Immature natural killer cell (primary cell): Measurements from ENCODE around the gene EFHD1. TPM values are rescaled to one million over a fixed set of nuclear protein-coding genes. Genes with fewer than 3 reads are reported as not detected.
"Not testable (repeated sequence)": the region's sequence is repeated elsewhere in the genome, so short reads cannot be mapped to it uniquely, and the experiment has no call there.

ENCODE experiments used
- DNase-seq, 3 donors: peaks; one replicate each; pipeline ENCODE4 v3.0.0; 2022; ENCODE audit warnings: mixed read lengths in 1 of 3
- H3K27ac Mint-ChIP-seq, 6 donors: one replicate each; pipeline ENCODE4 v1.8.0; 2020; ENCODE audit warnings: mixed read lengths in 6 of 6, mild to moderate bottlenecking in 5 of 6, inconsistent platforms in 4 of 6, moderate library complexity in 3 of 6
- H3K27me3 Mint-ChIP-seq, 3 donors: one replicate each; pipeline ENCODE4 v1.8.0; 2020 to 2021; ENCODE audit warnings: low read depth in 3 of 3, mild to moderate bottlenecking in 3 of 3, mixed read lengths in 3 of 3, moderate library complexity in 3 of 3, inconsistent platforms in 1 of 3
- H3K36me3 Mint-ChIP-seq, 3 donors: one replicate each; pipeline ENCODE4 v1.8.0; 2020; ENCODE audit warnings: mixed read lengths in 3 of 3, inconsistent platforms in 2 of 3, mild to moderate bottlenecking in 2 of 3
- H3K4me1 Mint-ChIP-seq, 2 donors: one replicate each; pipeline ENCODE4 v1.8.0; 2020; ENCODE audit warnings: inconsistent platforms in 2 of 2, mild to moderate bottlenecking in 2 of 2, mixed read lengths in 2 of 2, moderate library complexity in 1 of 2
- H3K4me3 Mint-ChIP-seq, 5 donors: one replicate each; pipeline ENCODE4 v1.8.0; 2020; ENCODE audit warnings: mild to moderate bottlenecking in 5 of 5, mixed read lengths in 5 of 5, inconsistent platforms in 3 of 5, moderate library complexity in 3 of 5
- H3K9me3 Mint-ChIP-seq, 6 donors: one replicate each; pipeline ENCODE4 v1.8.0; 2020; ENCODE audit warnings: mild to moderate bottlenecking in 6 of 6, mixed read lengths in 6 of 6, inconsistent platforms in 4 of 6, moderate library complexity in 3 of 6
- polyA plus RNA-seq, 3 donors: library from polyadenylated mRNA; unstranded; fragments of 300-500 nt; fragmentation: Illumina TruSeq; gene quantifications; one replicate each; pipeline ENCODE4 v1.2.3, GENCODE V29; 2021

The EFHD1 gene
- polyA plus RNA-seq, 3 donors from 2014 or later, result 0.71 TPM; not detected in 2

GRCh38 chr2:232674491-232674890 lies 41.1 kb downstream of the EFHD1 start:
- no peak overlapping the region for H3K27ac Mint-ChIP-seq
- H3K36me3 Mint-ChIP-seq, result no peaks in the 10 kb centered on the region
- peaks cover 0 to 6% (median 5%) of the 10 kb centered on the region in 3 donors for H3K27me3 Mint-ChIP-seq
- H3K9me3 Mint-ChIP-seq, result no peaks in the 10 kb centered on the region
- no peak for DNase-seq
- H3K4me3 Mint-ChIP-seq, result no peak overlapping the region
- peaks cover 3 to 8% of the 10 kb centered on the region in 2 donors for H3K4me1 Mint-ChIP-seq

- H3K36me3 Mint-ChIP-seq, result no peaks in the 10 kb centered on the region
- no peak for DNase-seq
- H3K4me3 Mint-ChIP-seq, result no peak overlapping the region
- H3K27me3 Mint-ChIP-seq, result peaks cover 0 to 8% (median 5%) of the 10 kb centered on the region in 3 donors
- H3K9me3 Mint-ChIP-seq, result no peaks in the 10 kb centered on the region
- H3K27ac Mint-ChIP-seq, result peak overlapping the region in 1 of 6 donors; percentile 44
- H3K4me1 Mint-ChIP-seq, result peaks cover 3 to 8% of the 10 kb centered on the region in 2 donors
These were observed 42.0 kb downstream of the EFHD1 start for GRCh38 chr2:232675381-232675780.

GRCh38 chr2:232680006-232680405 lies 46.6 kb downstream of the EFHD1 start:
- no peak overlapping the region for H3K27ac Mint-ChIP-seq
- H3K4me3 Mint-ChIP-seq, result no peak overlapping the region
- H3K27me3 Mint-ChIP-seq, result peaks cover 6 to 13% (median 7%) of the 10 kb centered on the region in 3 donors
- H3K9me3 Mint-ChIP-seq, result no peaks in the 10 kb centered on the region
- DNase-seq, result no peak
- no peaks in the 10 kb centered on the region for H3K36me3 Mint-ChIP-seq
- H3K4me1 Mint-ChIP-seq, result peaks cover 3 to 8% of the 10 kb centered on the region in 2 donors

- Mint-ChIP-seq H3K4me1 (peaks cover 1 to 4% of the 10 kb centered on the region in 2 donors), H3K27ac (no peak overlapping the region), H3K4me3 (no peak overlapping the region)
These were observed 48.1 kb downstream of the EFHD1 start for GRCh38 chr2:232681527-232681926.

GRCh38 chr2:232683368-232683767 lies 50.0 kb downstream of the EFHD1 start:
- Mint-ChIP-seq H3K27ac (no peak overlapping the region), H3K4me3 (no peak overlapping the region), H3K4me1 (no peaks in the 10 kb centered on the region), H3K27me3 (peaks cover 6 to 10% (median 7%) of the 10 kb centered on the region in 3 donors), H3K9me3 (no peaks in the 10 kb centered on the region), H3K36me3 (no peaks in the 10 kb centered on the region)
- DNase-seq, result no peak

More at GRCh38 chr2:232681527-232681926, 48.1 kb downstream of the EFHD1 start:
- H3K27me3 Mint-ChIP-seq, result peaks cover 6 to 12% (median 7%) of the 10 kb centered on the region in 3 donors
- no peaks in the 10 kb centered on the region for H3K9me3 Mint-ChIP-seq
- no peaks in the 10 kb centered on the region for H3K36me3 Mint-ChIP-seq
- no peak for DNase-seq

GRCh38 chr2:232685391-232685790 lies 52.0 kb downstream of the EFHD1 start:
- not testable (repeated sequence) for H3K27me3 Mint-ChIP-seq

GRCh38 chr2:232687382-232688160 lies 54.2 kb downstream of the EFHD1 start:
- Mint-ChIP-seq H3K27me3 (peaks cover 0 to 7% (median 2%) of the 10 kb centered on the region in 3 donors), H3K4me3 (no peak overlapping the region), H3K9me3 (no peaks in the 10 kb centered on the region), H3K27ac (no peak overlapping the region), H3K36me3 (no peaks in the 10 kb centered on the region), H3K4me1 (no peaks in the 10 kb centered on the region)
- DNase-seq, result no peak

More at GRCh38 chr2:232685391-232685790, 52.0 kb downstream of the EFHD1 start:
- not testable (repeated sequence) for H3K9me3 Mint-ChIP-seq, H3K36me3 Mint-ChIP-seq, H3K27ac Mint-ChIP-seq, DNase-seq, H3K4me1 Mint-ChIP-seq, H3K4me3 Mint-ChIP-seq

- no peak for DNase-seq
- Mint-ChIP-seq H3K36me3 (no peaks in the 10 kb centered on the region), H3K4me3 (no peak overlapping the region), H3K9me3 (no peaks in the 10 kb centered on the region), H3K27me3 (peaks cover 0 to 6% (median 2%) of the 10 kb centered on the region in 3 donors), H3K4me1 (no peaks in the 10 kb centered on the region), H3K27ac (no peak overlapping the region)
These were observed 54.8 kb downstream of the EFHD1 start for GRCh38 chr2:232688201-232688600.

GRCh38 chr2:232689152-232689910 lies 55.9 kb downstream of the EFHD1 start:
- Mint-ChIP-seq H3K4me3 (no peak overlapping the region), H3K9me3 (no peaks in the 10 kb centered on the region), H3K4me1 (no peaks in the 10 kb centered on the region), H3K27me3 (peaks cover 0 to 4% (median 0%) of the 10 kb centered on the region in 3 donors), H3K36me3 (no peaks in the 10 kb centered on the region), H3K27ac (no peak overlapping the region)
- DNase-seq, result no peak

- not testable (repeated sequence) for H3K4me1 Mint-ChIP-seq, H3K27me3 Mint-ChIP-seq, H3K27ac Mint-ChIP-seq
These were observed 57.7 kb downstream of the EFHD1 start for GRCh38 chr2:232691117-232691516.

GRCh38 chr2:232693344-232693743 lies 59.9 kb downstream of the EFHD1 start:
- peak overlapping the region in 2 of 6 donors; percentile 31 to 39 for H3K27ac Mint-ChIP-seq
- no peak overlapping the region for H3K4me3 Mint-ChIP-seq
- no peaks in the 10 kb centered on the region for H3K9me3 Mint-ChIP-seq
- peaks cover 11 to 13% of the 10 kb centered on the region in 2 donors for H3K4me1 Mint-ChIP-seq
- H3K36me3 Mint-ChIP-seq, result no peaks in the 10 kb centered on the region
- H3K27me3 Mint-ChIP-seq, result peaks cover 0 to 7% (median 6%) of the 10 kb centered on the region in 3 donors
- DNase-seq, result no peak

More at GRCh38 chr2:232691117-232691516, 57.7 kb downstream of the EFHD1 start:
- DNase-seq, H3K9me3 Mint-ChIP-seq, H3K36me3 Mint-ChIP-seq, H3K4me3 Mint-ChIP-seq: not testable (repeated sequence)

GRCh38 chr2:232696609-232697058 lies 63.2 kb downstream of the EFHD1 start:
- Mint-ChIP-seq H3K4me1 (peaks cover 36 to 37% of the 10 kb centered on the region in 2 donors), H3K9me3 (no peaks in the 10 kb centered on the region), H3K27me3 (peaks cover 0 to 6% (median 5%) of the 10 kb centered on the region in 3 donors), H3K27ac (peak overlapping the region in 5 of 6 donors; percentile 55 to 89 (median 85)), H3K36me3 (no peaks in the 10 kb centered on the region), H3K4me3 (peak overlapping the region; percentile 85 to 94 (median 92))
- no peak for DNase-seq

GRCh38 chr2:232697059-232697806 lies 63.8 kb downstream of the EFHD1 start, which contains the start of gene GIGYF2:
Gene GIGYF2, plus strand, starts transcription at chr2:232697331. Its CDS starts 37,867 bp downstream, at chr2:232735198.
- Mint-ChIP-seq H3K4me1 (peaks cover 36 to 38% of the 10 kb centered on the region in 2 donors), H3K36me3 (peaks cover 0 to under 1% (median 0%) of the 10 kb centered on the region in 3 donors), H3K9me3 (no peaks in the 10 kb centered on the region), H3K27ac (peak within 1 kb of the TSS; percentile 83 to 95 (median 92)), H3K27me3 (peaks cover 0 to 6% (median 5%) of the 10 kb centered on the region in 3 donors), H3K4me3 (peak within 1 kb of the TSS; percentile 85 to 94 (median 92))
- DNase-seq, result peak; percentile 84 to 88 (median 87)
